Measurements from ENCODE around the gene CCDC38. TPM values are rescaled to one million over a fixed set of nuclear protein-coding genes. Genes with fewer than 3 reads are reported as not detected.
"Not testable (repeated sequence)": the region's sequence is repeated elsewhere in the genome, so short reads cannot be mapped to it uniquely, and the experiment has no call there.

CCDC38 gene
- total and polyA plus RNA-seq, 7 donors: 0.04 to 0.30 (median 0.08) TPM; not detected in 4

DNA sequence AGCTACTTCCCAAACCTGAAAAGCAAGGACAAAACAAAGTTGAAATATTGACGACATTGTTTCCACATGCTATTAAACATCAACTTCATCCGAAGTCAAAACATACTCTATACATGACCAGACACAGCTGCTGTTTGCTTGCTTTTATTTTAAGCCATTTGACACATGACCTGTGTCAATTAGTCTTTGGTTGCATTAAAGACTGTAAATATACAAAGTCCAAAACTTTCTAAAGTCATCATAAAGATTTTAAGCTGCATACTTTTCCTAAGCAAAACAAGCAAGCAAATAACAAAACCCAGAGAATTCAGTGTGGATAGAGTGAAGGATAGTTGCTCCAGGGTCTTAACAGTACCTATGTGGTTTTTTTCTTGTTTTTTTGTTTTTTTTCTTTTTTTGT is 31.9 kb upstream of the CCDC38 start:
- H3K9me3 ChIP-seq: no peaks in the 10 kb centered on the region
- no peak overlapping the region for H3K4me3 ChIP-seq
- 78 to 84% (median 79%) methylated on average over 2 of the region's 2 CpGs for WGBS, 3 donors
- H3K27me3 ChIP-seq (ENCODE audit: insufficient read depth in 3 of 3, low read length in 2 of 3): no peaks in the 10 kb centered on the region
- H3K36me3 ChIP-seq (ENCODE audit: insufficient read depth in 1 of 2, low read depth in 1 of 2): no peaks in the 10 kb centered on the region
- no peaks in the 10 kb centered on the region for H3K4me1 ChIP-seq
- TF ChIP-seq, protein P1, sequence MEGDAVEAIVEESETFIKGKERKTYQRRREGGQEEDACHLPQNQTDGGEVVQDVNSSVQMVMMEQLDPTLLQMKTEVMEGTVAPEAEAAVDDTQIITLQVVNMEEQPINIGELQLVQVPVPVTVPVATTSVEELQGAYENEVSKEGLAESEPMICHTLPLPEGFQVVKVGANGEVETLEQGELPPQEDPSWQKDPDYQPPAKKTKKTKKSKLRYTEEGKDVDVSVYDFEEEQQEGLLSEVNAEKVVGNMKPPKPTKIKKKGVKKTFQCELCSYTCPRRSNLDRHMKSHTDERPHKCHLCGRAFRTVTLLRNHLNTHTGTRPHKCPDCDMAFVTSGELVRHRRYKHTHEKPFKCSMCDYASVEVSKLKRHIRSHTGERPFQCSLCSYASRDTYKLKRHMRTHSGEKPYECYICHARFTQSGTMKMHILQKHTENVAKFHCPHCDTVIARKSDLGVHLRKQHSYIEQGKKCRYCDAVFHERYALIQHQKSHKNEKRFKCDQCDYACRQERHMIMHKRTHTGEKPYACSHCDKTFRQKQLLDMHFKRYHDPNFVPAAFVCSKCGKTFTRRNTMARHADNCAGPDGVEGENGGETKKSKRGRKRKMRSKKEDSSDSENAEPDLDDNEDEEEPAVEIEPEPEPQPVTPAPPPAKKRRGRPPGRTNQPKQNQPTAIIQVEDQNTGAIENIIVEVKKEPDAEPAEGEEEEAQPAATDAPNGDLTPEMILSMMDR (IDR thresholded peaks at IDR 0.05): no peak
- intact Hi-C loops (cut with DNase I): no loop called here
- no peak for DNase-seq
- ATAC-seq: no peak
- H3K27ac ChIP-seq: no peak overlapping the region

DNA sequence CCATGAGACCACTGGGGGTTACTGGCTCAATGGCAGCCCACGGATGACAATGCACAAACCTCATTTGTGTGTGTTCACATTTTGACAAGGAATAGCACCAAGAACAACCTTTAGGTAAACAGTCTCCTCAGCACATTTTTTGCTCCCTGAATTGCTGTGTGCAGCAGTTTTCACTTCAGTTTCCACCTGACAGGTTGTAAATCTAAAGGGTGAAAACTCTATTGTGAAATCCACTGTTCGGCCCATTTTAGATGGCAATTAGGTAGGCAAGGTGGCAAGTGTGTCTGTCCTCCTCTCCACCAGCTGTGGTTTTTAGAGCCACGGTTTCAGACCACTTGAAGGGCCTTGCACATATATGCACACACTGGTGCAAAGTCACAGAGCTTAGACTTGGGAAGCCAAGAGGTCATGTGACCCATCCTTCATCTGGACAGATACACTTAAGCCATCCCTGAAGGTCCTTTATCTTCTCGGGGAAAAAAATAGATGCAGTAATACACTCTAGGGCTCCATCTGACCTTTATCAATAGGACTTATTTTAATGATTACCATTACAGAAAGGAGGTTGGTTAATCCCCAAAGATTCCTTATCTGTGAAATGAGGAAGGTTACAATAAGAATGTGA is 30.5 kb upstream of the CCDC38 start:
- intact Hi-C loops (cut with DNase I): no loop called here

DNA sequence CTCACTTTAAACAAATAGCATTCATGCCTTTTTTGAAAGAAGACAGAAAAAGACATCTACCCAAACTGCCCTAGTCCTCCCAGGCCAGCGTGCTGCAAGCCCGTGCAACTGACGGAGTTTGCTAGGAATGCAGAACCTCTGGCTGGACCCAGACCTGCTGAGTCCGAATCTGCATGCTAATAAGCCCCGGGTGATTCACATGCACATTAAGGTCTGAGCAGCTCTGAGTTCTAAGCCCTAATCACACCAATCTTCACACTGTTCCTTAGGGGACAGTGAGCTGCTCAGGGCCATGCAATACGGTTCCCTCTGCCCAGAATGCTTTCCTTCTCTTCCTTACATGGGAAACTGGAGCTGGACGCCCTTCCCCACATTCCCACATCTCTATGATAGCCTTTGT is 28.5 kb upstream of the CCDC38 start:
- DNase-seq: no peak
- Histone ChIP-seq H3K27ac (no peak overlapping the region), H3K9me3 (no peaks in the 10 kb centered on the region), H3K27me3 (ENCODE audit: insufficient read depth in 3 of 3, low read length in 2 of 3) (no peaks in the 10 kb centered on the region), H3K4me3 (no peak overlapping the region), H3K36me3 (ENCODE audit: insufficient read depth in 1 of 2, low read depth in 1 of 2) (no peaks in the 10 kb centered on the region), H3K4me1 (no peaks in the 10 kb centered on the region)
- TF ChIP-seq, protein P1 (IDR thresholded peaks at IDR 0.05): no peak
- intact Hi-C loops (cut with DNase I): no loop called here
- 51 to 57% (median 52%) methylated on average over 7 of the region's 7 CpGs for WGBS, 3 donors
- no peak for ATAC-seq

More for the DNA sequence above, 30.5 kb upstream of the CCDC38 start:
- TF ChIP-seq, protein P1 (IDR thresholded peaks at IDR 0.05): no peak
- H3K27me3 ChIP-seq (ENCODE audit: insufficient read depth in 3 of 3, low read length in 2 of 3): no peaks in the 10 kb centered on the region
- no peak for DNase-seq
- WGBS, 3 donors: 52 to 58% (median 58%) methylated on average over 4 of the region's 4 CpGs
- H3K9me3 ChIP-seq: no peaks in the 10 kb centered on the region
- H3K4me3 ChIP-seq: no peak overlapping the region
- no peaks in the 10 kb centered on the region for H3K36me3 ChIP-seq (ENCODE audit: insufficient read depth in 1 of 2, low read depth in 1 of 2)
- H3K4me1 ChIP-seq: no peaks in the 10 kb centered on the region
- H3K27ac ChIP-seq: no peak overlapping the region
- no peak for ATAC-seq

DNA sequence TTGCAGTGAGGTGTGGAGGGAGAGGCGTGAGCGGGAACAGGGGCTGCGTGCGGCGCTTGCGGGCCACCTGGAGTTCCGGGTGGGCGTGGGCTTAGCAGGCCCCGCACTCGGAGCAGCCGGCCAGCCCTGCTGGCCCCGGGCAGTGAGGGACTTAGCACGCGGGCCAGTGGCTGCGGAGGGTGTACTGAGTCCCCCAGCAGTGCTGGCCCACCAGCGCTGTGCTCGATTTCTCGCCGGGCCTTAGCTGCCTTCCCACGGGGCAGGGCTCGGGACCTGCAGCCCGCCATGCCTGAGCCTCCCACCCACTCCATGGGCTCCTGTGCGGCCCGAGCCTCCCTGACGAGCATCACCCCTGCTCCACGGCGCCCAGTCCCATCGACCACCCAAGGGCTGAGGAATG is 26.7 kb upstream of the CCDC38 start:
- DNase-seq; intact Hi-C loops (cut with DNase I); H3K9me3 ChIP-seq; H3K4me3 ChIP-seq; H3K27me3 ChIP-seq (ENCODE audit: insufficient read depth in 3 of 3, low read length in 2 of 3); ATAC-seq; H3K27ac ChIP-seq; H3K36me3 ChIP-seq (ENCODE audit: insufficient read depth in 1 of 2, low read depth in 1 of 2); H3K4me1 ChIP-seq: not testable (repeated sequence)
- 91 to 96% (median 94%) methylated on average over 17 to 28 of the region's 28 CpGs for WGBS, 3 donors

DNA sequence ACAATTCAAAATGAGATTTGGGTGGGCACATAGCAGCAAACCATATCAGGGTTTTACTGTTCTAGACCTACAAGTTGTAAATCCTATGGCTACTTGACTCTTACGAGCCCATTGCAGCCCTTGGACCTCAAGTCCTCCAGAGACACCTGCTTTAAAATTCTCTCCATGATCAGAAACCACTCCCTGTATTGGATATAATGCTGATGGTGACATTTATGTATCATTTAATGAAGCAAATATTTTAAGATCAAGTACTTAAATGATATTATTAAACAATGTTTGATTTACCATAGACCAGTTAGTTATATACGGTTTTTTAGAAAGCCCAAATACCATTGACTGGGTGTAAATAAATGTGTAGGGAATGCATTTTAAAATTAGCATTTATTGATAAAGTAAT is 24.9 kb upstream of the CCDC38 start:
- intact Hi-C loops (cut with DNase I): no loop called here
- ATAC-seq (no peak), DNase-seq (no peak)

More for the DNA sequence above, 24.9 kb upstream of the CCDC38 start:
- no peaks in the 10 kb centered on the region for H3K9me3 ChIP-seq
- TF ChIP-seq, protein P1 (IDR thresholded peaks at IDR 0.05): no peak
- no peaks in the 10 kb centered on the region for H3K36me3 ChIP-seq (ENCODE audit: insufficient read depth in 1 of 2, low read depth in 1 of 2)
- no peak overlapping the region for H3K27ac ChIP-seq
- H3K4me3 ChIP-seq: no peak overlapping the region
- H3K4me1 ChIP-seq: no peaks in the 10 kb centered on the region
- no peaks in the 10 kb centered on the region for H3K27me3 ChIP-seq (ENCODE audit: insufficient read depth in 3 of 3, low read length in 2 of 3)
- WGBS, 3 donors: 90 to 98% (median 96%) methylated on average over 2 of the region's 2 CpGs

Data from psoas muscle (tissue), 8 donors.